Measurements from ENCODE around the gene BTBD6.

GRCh38 chr14:105200641-105201040 is 47.7 kb upstream of the BTBD6 start:
- TF ChIP-seq, protein P1, sequence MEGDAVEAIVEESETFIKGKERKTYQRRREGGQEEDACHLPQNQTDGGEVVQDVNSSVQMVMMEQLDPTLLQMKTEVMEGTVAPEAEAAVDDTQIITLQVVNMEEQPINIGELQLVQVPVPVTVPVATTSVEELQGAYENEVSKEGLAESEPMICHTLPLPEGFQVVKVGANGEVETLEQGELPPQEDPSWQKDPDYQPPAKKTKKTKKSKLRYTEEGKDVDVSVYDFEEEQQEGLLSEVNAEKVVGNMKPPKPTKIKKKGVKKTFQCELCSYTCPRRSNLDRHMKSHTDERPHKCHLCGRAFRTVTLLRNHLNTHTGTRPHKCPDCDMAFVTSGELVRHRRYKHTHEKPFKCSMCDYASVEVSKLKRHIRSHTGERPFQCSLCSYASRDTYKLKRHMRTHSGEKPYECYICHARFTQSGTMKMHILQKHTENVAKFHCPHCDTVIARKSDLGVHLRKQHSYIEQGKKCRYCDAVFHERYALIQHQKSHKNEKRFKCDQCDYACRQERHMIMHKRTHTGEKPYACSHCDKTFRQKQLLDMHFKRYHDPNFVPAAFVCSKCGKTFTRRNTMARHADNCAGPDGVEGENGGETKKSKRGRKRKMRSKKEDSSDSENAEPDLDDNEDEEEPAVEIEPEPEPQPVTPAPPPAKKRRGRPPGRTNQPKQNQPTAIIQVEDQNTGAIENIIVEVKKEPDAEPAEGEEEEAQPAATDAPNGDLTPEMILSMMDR (IDR thresholded peaks at IDR 0.05) = no peak
- TF ChIP-seq ZFX (IDR thresholded peaks at IDR 0.05; ENCODE audit: borderline replicate concordance) = no peak
